Liver (tissue), 9 donors: ENCODE data around the gene PSMC4. TPM values are rescaled to one million over a fixed set of nuclear protein-coding genes. Genes with fewer than 3 reads are reported as not detected.

ENCODE experiments used
- DNase-seq: peaks from one replicate; pipeline ENCODE4 v3.0.0-alpha.2; 2017; ENCODE audit warnings: low spot score
- H3K27ac ChIP-seq, 2 donors: one replicate each; pipeline ENCODE4 v1.7.0; 2013; ENCODE audit warnings: inconsistent platforms in 2 of 2, low read length in 2 of 2, control low read depth in 1 of 2, low read depth in 1 of 2, mild to moderate bottlenecking in 1 of 2
- H3K27me3 ChIP-seq, 4 donors: one replicate each; pipeline versions ENCODE4 v1.6.1 to v1.7.0; 2013; ENCODE audit warnings: low read length in 3 of 4, inconsistent platforms in 1 of 4, mild to moderate bottlenecking in 1 of 4, moderate library complexity in 1 of 4; ENCODE audit not compliant: control insufficient read depth in 4 of 4, insufficient read depth in 4 of 4
- H3K36me3 ChIP-seq, 4 donors: one replicate each; pipeline versions ENCODE4 v1.6.1 to v1.7.0; 2013; ENCODE audit warnings: low read length in 3 of 4, mild to moderate bottlenecking in 3 of 4, low read depth in 1 of 4, moderate library complexity in 1 of 4; ENCODE audit not compliant: control insufficient read depth in 4 of 4, insufficient read depth in 3 of 4
- H3K4me1 ChIP-seq, 4 donors: one replicate each; pipeline versions ENCODE4 v1.6.1 to v1.7.0; 2013; ENCODE audit warnings: low read length in 3 of 4, mild to moderate bottlenecking in 3 of 4, moderate library complexity in 1 of 4; ENCODE audit not compliant: control insufficient read depth in 4 of 4, insufficient read depth in 4 of 4
- H3K4me3 ChIP-seq, 3 donors: one replicate each; pipeline versions ENCODE4 v1.6.1 to v1.7.0; 2013; ENCODE audit warnings: low read length in 3 of 3, control low read depth in 1 of 3, low read depth in 1 of 3, mild to moderate bottlenecking in 1 of 3
- H3K9ac ChIP-seq, 2 donors: one replicate each; pipeline ENCODE4 v1.7.0; 2013; ENCODE audit warnings: low read length in 2 of 2, mild to moderate bottlenecking in 2 of 2, moderate library complexity in 2 of 2, control low read depth in 1 of 2, low read depth in 1 of 2
- H3K9me3 ChIP-seq, 4 donors: one replicate each; pipeline versions ENCODE4 v1.6.1 to v1.7.0; 2013; ENCODE audit warnings: low read length in 3 of 4; ENCODE audit not compliant: control insufficient read depth in 4 of 4
- EGR1 ChIP-seq, 2 donors: IDR thresholded peaks; 2 replicates each; pipeline ENCODE4 v1.6.1; 2016 to 2018; ENCODE audit warnings: antibody characterized with exemption in 2 of 2, low read depth in 2 of 2
- FOXA1 ChIP-seq: IDR thresholded peaks from 2 replicates; pipeline ENCODE4 v1.6.1; 2016; ENCODE audit warnings: antibody characterized with exemption
- HNF4G ChIP-seq: IDR thresholded peaks from 2 replicates; pipeline ENCODE4 v1.6.1; 2016; ENCODE audit warnings: antibody characterized with exemption
- JUND ChIP-seq, 2 donors: IDR thresholded peaks; 2 replicates each; pipeline ENCODE4 v1.6.1; 2016; ENCODE audit warnings: antibody characterized with exemption in 2 of 2
- RAD21 ChIP-seq, 2 donors: IDR thresholded peaks; 2 replicates each; pipeline ENCODE4 v1.6.1; 2016; ENCODE audit warnings: antibody characterized with exemption in 2 of 2, mild to moderate bottlenecking in 2 of 2
- SP1 ChIP-seq: IDR thresholded peaks from 2 replicates; pipeline ENCODE4 v1.6.1; 2018; ENCODE audit warnings: antibody characterized with exemption, mild to moderate bottlenecking
- TAF1 ChIP-seq: conservative IDR thresholded peaks from 2 replicates; pipeline ENCODE4 v1.6.1; 2016; ENCODE audit warnings: antibody characterized with exemption, mild to moderate bottlenecking
- WGBS: extraction: QIAGEN DNeasy Blood & Tissue Kit; methylation state at CpG from one replicate; pipeline ENCODE4 v1.1.7; 2013; 5-methylcytosine and 5-hydroxymethylcytosine counted together
- polyA plus RNA-seq, 2 donors: library from polyadenylated mRNA; stranded (reverse) in 1 of 2; unstranded in 1 of 2; fragments of 200-250 nt in 1 of 2; fragments of >200 nt in 1 of 2; fragmentation: Nextera tagmentation in 1 of 2; extraction: Ambion mirVana in 1 of 2; gene quantifications; one replicate each; pipeline versions ENCODE4 v1.2.1 to v1.2.3, GENCODE V29; 2013 to 2015
- total RNA-seq, 2 donors: library from RNA; depleted of rRNA; stranded (reverse); fragments of >200 nt; gene quantifications; one replicate each; pipeline ENCODE4 v1.2.3, GENCODE V29; 2014
- TF ChIP-seq, protein P1 (sequence below): IDR thresholded peaks from 2 replicates; pipeline ENCODE4 v1.6.1; 2016; ENCODE audit warnings: antibody characterized with exemption
- TF ChIP-seq, protein P2 (sequence below): IDR thresholded peaks from 2 replicates; pipeline ENCODE4 v1.6.1; 2016; ENCODE audit warnings: antibody characterized with exemption
- donor health status: healthy.
- donor health status: healthy.
- donor health status: healthy.
- donor health status: healthy.
- donor health status: healthy.

PSMC4 gene
- total and polyA plus RNA-seq, 4 donors = 46.0 to 89.3 (median 79.7) TPM

DNA sequence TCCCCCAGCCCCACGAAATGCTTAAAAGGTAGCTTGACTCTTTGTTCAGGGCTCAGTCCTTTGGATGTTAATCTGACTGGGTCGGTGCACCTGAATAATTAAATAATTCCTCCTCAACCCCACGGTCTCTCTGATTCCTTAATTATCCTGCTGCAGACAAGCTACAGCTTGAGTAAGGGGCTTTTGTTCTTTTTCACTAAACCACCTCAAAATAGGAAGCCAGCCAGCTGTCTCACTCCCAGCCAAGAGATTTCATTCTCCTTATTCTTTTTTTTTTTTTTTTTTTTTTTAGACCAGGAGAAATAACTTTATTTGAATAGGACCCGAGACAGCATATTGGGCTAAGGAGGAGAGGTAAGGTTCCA, 28.6 kb upstream of the PSMC4 start (continued):
- no peak for TF ChIP-seq EGR1 (IDR thresholded peaks at IDR 0.05; ENCODE audit: low read depth in 2 of 2)
- TF ChIP-seq TAF1 = no peak

DNA sequence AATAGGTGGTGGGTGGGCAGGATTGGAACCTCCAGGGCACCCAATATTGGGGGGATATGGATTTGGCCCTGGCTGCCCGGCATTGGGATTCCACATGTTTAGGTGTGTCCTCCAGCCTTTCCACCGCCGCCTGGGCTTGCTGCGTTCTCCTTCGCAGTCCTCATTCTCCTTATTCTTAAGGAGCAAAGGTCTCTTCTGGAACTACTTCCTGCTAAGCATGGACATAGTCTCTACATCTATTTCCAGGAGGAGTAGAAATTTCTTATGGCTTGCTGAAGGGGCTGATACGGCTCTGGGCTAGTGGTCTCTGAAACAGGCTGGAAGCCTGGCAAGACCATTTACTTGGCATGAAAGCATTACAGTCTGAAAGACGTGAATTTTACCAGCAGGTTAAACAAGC, 27.4 kb upstream of the PSMC4 start:
- TF ChIP-seq TAF1 (no peak), JUND (IDR thresholded peaks at IDR 0.05) (no peak), HNF4G (no peak), FOXA1 (no peak)
- TF ChIP-seq, protein P1, sequence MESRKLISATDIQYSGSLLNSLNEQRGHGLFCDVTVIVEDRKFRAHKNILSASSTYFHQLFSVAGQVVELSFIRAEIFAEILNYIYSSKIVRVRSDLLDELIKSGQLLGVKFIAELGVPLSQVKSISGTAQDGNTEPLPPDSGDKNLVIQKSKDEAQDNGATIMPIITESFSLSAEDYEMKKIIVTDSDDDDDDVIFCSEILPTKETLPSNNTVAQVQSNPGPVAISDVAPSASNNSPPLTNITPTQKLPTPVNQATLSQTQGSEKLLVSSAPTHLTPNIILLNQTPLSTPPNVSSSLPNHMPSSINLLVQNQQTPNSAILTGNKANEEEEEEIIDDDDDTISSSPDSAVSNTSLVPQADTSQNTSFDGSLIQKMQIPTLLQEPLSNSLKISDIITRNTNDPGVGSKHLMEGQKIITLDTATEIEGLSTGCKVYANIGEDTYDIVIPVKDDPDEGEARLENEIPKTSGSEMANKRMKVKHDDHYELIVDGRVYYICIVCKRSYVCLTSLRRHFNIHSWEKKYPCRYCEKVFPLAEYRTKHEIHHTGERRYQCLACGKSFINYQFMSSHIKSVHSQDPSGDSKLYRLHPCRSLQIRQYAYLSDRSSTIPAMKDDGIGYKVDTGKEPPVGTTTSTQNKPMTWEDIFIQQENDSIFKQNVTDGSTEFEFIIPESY = no peak
- Histone ChIP-seq H3K27me3 (no peaks in the 10 kb centered on the region), H3K9ac (no peak overlapping the region), H3K4me3 (no peak overlapping the region), H3K36me3 (no peaks in the 10 kb centered on the region), H3K27ac (no peak overlapping the region), H3K9me3 (peaks cover 0 to 2% (median under 1%) of the 10 kb centered on the region in 4 donors), H3K4me1 (peaks cover 0 to 8% (median 6%) of the 10 kb centered on the region in 4 donors)
- DNase-seq = no peak
- WGBS = 74% methylated on average over 7 of the region's 7 CpGs

DNA sequence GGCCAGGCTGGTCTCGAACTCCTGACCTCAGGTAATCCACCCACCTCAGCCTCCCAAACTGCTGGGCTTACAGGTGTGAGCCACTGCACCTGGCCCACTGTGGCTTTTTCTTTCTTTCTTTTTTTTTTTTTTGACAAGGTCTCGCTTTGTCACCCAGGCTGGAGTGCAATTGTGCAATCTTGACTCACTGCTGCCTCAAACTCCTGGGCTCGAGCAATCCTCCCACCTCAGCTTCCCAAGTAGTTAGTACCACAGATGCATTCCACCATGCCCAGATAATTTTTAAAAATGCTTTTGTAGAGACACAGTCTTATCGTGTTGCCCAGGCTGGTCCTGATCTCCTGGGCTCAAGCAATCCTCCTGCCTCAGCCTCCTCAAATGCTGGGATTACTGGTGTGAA, 24.4 kb upstream of the PSMC4 start:
- Histone ChIP-seq H3K9ac (no peak overlapping the region), H3K36me3 (no peaks in the 10 kb centered on the region), H3K4me1 (peaks cover 0 to 8% (median 6%) of the 10 kb centered on the region in 4 donors), H3K27me3 (no peaks in the 10 kb centered on the region), H3K9me3 (no peaks in the 10 kb centered on the region), H3K27ac (no peak overlapping the region), H3K4me3 (no peak overlapping the region)
- TF ChIP-seq, protein P2, sequence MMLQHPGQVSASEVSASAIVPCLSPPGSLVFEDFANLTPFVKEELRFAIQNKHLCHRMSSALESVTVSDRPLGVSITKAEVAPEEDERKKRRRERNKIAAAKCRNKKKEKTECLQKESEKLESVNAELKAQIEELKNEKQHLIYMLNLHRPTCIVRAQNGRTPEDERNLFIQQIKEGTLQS = no peak
- TF ChIP-seq SP1 = no peak
- TF ChIP-seq JUND (IDR thresholded peaks at IDR 0.05) = no peak
- TF ChIP-seq HNF4G = no peak
- 69% methylated on average over 4 of the region's 4 CpGs for WGBS
- no peak for DNase-seq

DNA sequence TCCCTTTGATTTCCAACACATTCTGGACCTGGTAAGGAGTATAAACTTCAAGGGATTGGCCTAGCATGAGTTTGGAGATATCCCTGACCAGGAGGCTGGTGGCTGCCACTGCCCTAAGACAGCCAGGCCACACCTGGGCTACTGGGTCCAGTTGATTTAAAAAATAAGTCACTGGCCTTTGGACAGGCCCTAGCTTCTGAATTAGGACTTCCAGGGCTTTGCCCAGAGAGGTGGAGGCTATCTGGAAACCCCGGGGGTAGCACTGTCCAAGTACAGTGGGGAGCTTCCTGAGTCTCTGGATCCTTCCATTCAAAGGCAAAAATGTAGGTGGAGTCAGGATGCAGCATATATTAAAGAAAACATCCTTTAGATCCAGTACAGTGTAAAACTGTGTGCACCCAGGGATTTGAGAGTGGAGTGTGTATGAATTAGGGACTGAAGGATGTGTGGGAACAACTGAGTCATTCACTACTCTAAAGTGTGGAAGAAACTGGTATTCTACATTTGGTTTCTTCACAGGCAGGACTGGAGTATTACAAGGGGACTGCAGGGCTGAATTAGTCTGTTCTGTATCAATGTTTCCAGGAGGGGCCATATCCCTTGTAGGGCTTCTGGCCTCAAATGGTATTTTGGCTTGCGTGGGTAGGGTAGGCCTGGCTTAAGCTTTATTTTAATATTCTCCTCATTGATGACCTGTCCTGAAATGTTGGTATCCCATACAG, 21.8 kb upstream of the PSMC4 start:
- Histone ChIP-seq H3K9me3 (no peaks in the 10 kb centered on the region), H3K9ac (no peak overlapping the region), H3K27ac (no peak overlapping the region), H3K36me3 (no peaks in the 10 kb centered on the region), H3K4me1 (peaks cover 0 to 3% (median 2%) of the 10 kb centered on the region in 4 donors), H3K27me3 (no peaks in the 10 kb centered on the region), H3K4me3 (no peak overlapping the region)
- WGBS = 91% methylated on average over 2 of the region's 2 CpGs
- DNase-seq = no peak
- no peak for TF ChIP-seq RAD21 (IDR thresholded peaks at IDR 0.05)
